Measurements from ENCODE around the gene PRODH2. TPM values are rescaled to one million over a fixed set of nuclear protein-coding genes. Genes with fewer than 3 reads are reported as not detected.

PRODH2 gene
- total RNA-seq: not detected

- Mint-ChIP-seq H3K4me1 (no peaks in the 10 kb centered on the region), H3K36me3 (no peaks in the 10 kb centered on the region), H3K27ac (no peak within 1 kb of the TSS), H3K27me3 (peaks cover 22% of the 10 kb centered on the region), H3K4me3 (no peak within 1 kb of the TSS), H3K9me3 (no peaks in the 10 kb centered on the region)
- POLR2A ChIA-PET: no interaction called here
- ATAC-seq (ENCODE audit: low read depth) (no peak), DNase-seq (no peak)
These were observed at the start of gene PRODH2 for GRCh38 chr19:35812220-35813042. Gene PRODH2 (minus strand): TSS chr19:35812845. CDS start chr19:35812805, 40 bp downstream.

- no peak for ATAC-seq (ENCODE audit: low read depth)
- H3K27me3 Mint-ChIP-seq: peaks cover 43% of the 10 kb centered on the region
- peaks cover 5% of the 10 kb centered on the region for H3K4me1 Mint-ChIP-seq
- H3K4me3 Mint-ChIP-seq: no peak overlapping the region
- no peaks in the 10 kb centered on the region for H3K36me3 Mint-ChIP-seq
- H3K9me3 Mint-ChIP-seq: peaks cover 1% of the 10 kb centered on the region
- H3K27ac Mint-ChIP-seq: no peak overlapping the region
- POLR2A ChIA-PET: no interaction called here
- no peak for DNase-seq
These were observed 49.1 kb upstream of the PRODH2 start for GRCh38 chr19:35861640-35862160.

- no peak overlapping the region for H3K4me3 Mint-ChIP-seq
- peaks cover 41% of the 10 kb centered on the region for H3K27me3 Mint-ChIP-seq
- DNase-seq (no peak), ATAC-seq (ENCODE audit: low read depth) (no peak)
- H3K36me3 Mint-ChIP-seq: no peaks in the 10 kb centered on the region
- H3K4me1 Mint-ChIP-seq: peaks cover 4% of the 10 kb centered on the region
- POLR2A ChIA-PET: interaction anchor here (0.6 kb wide), 1 partner anchor 650 kb away, joined by 3 read pairs; no protein-coding TSS in a partner anchor
- H3K9me3 Mint-ChIP-seq: no peaks in the 10 kb centered on the region
- no peak overlapping the region for H3K27ac Mint-ChIP-seq
These were observed 48.4 kb upstream of the PRODH2 start for GRCh38 chr19:35860818-35861639.

- ATAC-seq (ENCODE audit: low read depth) (no peak), DNase-seq (no peak)
- H3K27ac Mint-ChIP-seq: no peak overlapping the region
- peaks cover 4% of the 10 kb centered on the region for H3K4me1 Mint-ChIP-seq
- H3K27me3 Mint-ChIP-seq: peaks cover 45% of the 10 kb centered on the region
- no peak overlapping the region for H3K4me3 Mint-ChIP-seq
- POLR2A ChIA-PET: no interaction called here
- no peaks in the 10 kb centered on the region for H3K36me3 Mint-ChIP-seq
- no peaks in the 10 kb centered on the region for H3K9me3 Mint-ChIP-seq
These were observed 47.8 kb upstream of the PRODH2 start for GRCh38 chr19:35860436-35860817.

- H3K27ac Mint-ChIP-seq: no peak overlapping the region
- ATAC-seq (ENCODE audit: low read depth) (no peak), DNase-seq (no peak)
- no peak overlapping the region for H3K4me3 Mint-ChIP-seq
- no peaks in the 10 kb centered on the region for H3K36me3 Mint-ChIP-seq
- H3K9me3 Mint-ChIP-seq: no peaks in the 10 kb centered on the region
- peaks cover 4% of the 10 kb centered on the region for H3K4me1 Mint-ChIP-seq
- POLR2A ChIA-PET: no interaction called here
- H3K27me3 Mint-ChIP-seq: peaks cover 55% of the 10 kb centered on the region
These were observed 46.8 kb upstream of the PRODH2 start for GRCh38 chr19:35859414-35859813.

GRCh38 chr19:35858311-35858710 lies 45.7 kb upstream of the PRODH2 start:
- DNase-seq (no peak), ATAC-seq (ENCODE audit: low read depth) (no peak)
- POLR2A ChIA-PET: no interaction called here
- Mint-ChIP-seq H3K36me3 (no peaks in the 10 kb centered on the region), H3K4me1 (peaks cover 4% of the 10 kb centered on the region), H3K9me3 (no peaks in the 10 kb centered on the region), H3K27me3 (peaks cover 59% of the 10 kb centered on the region), H3K27ac (no peak overlapping the region), H3K4me3 (peak overlapping the region; percentile 29)

- Mint-ChIP-seq H3K4me3 (peak within 1 kb of the TSS; percentile 86), H3K4me1 (peaks cover 5% of the 10 kb centered on the region), H3K27me3 (peaks cover 64% of the 10 kb centered on the region), H3K27ac (peak within 1 kb of the TSS; percentile 64), H3K36me3 (no peaks in the 10 kb centered on the region), H3K9me3 (no peaks in the 10 kb centered on the region)
- ATAC-seq (ENCODE audit: low read depth) (peak; percentile 64), DNase-seq (peak; percentile 74)
- POLR2A ChIA-PET: interaction anchor here (0.8 kb wide), 1 partner anchor 138 kb away, joined by 3 read pairs; no protein-coding TSS in a partner anchor
These were observed 44.0 kb upstream of the PRODH2 start, which contains the start of gene KIRREL2 for GRCh38 chr19:35856546-35857149. Gene KIRREL2 (plus strand): TSS chr19:35856911. CDS start chr19:35857120, 209 bp downstream.

GRCh38 chr19:35853038-35853756 lies 40.6 kb upstream of the PRODH2 start:
- H3K27me3 Mint-ChIP-seq: peaks cover 48% of the 10 kb centered on the region
- POLR2A ChIA-PET: interaction anchor here (0.7 kb wide), 1 partner anchor 92 kb away, joined by 5 read pairs; no protein-coding TSS in a partner anchor
- H3K36me3 Mint-ChIP-seq: no peaks in the 10 kb centered on the region
- no peak overlapping the region for H3K27ac Mint-ChIP-seq
- no peaks in the 10 kb centered on the region for H3K9me3 Mint-ChIP-seq
- ATAC-seq (ENCODE audit: low read depth): no peak
- peaks cover 7% of the 10 kb centered on the region for H3K4me1 Mint-ChIP-seq
- no peak overlapping the region for H3K4me3 Mint-ChIP-seq
- no peak for DNase-seq

- H3K4me3 Mint-ChIP-seq: peak within 1 kb of the TSS; percentile 28
These were observed 39.6 kb upstream of the PRODH2 start, which contains the start of gene NPHS1 for GRCh38 chr19:35852029-35852780. Gene NPHS1 (minus strand): TSS chr19:35852504. CDS start chr19:35851837, 667 bp downstream.

GRCh38 chr19:35851213-35852028 lies 38.8 kb upstream of the PRODH2 start:
- H3K27me3 Mint-ChIP-seq: peaks cover 56% of the 10 kb centered on the region
- ATAC-seq (ENCODE audit: low read depth): no peak
- H3K4me1 Mint-ChIP-seq: peaks cover 3% of the 10 kb centered on the region
- no peaks in the 10 kb centered on the region for H3K36me3 Mint-ChIP-seq
- no peaks in the 10 kb centered on the region for H3K9me3 Mint-ChIP-seq
- POLR2A ChIA-PET: no interaction called here
- peak overlapping the region; percentile 32 for H3K27ac Mint-ChIP-seq
- H3K4me3 Mint-ChIP-seq: no peak overlapping the region
- no peak for DNase-seq

More at GRCh38 chr19:35852029-35852780, 39.6 kb upstream of the PRODH2 start, which contains the start of gene NPHS1:
- H3K9me3 Mint-ChIP-seq: no peaks in the 10 kb centered on the region
- H3K27me3 Mint-ChIP-seq: peaks cover 48% of the 10 kb centered on the region
- ATAC-seq (ENCODE audit: low read depth) (no peak), DNase-seq (no peak)
- H3K27ac Mint-ChIP-seq: no peak within 1 kb of the TSS
- peaks cover 5% of the 10 kb centered on the region for H3K4me1 Mint-ChIP-seq
- POLR2A ChIA-PET: interaction anchor here (0.8 kb wide), 1 partner anchor 79 kb away, joined by 3 read pairs; no protein-coding TSS in a partner anchor
- H3K36me3 Mint-ChIP-seq: no peaks in the 10 kb centered on the region

- peaks cover 62% of the 10 kb centered on the region for H3K27me3 Mint-ChIP-seq
- no peaks in the 10 kb centered on the region for H3K9me3 Mint-ChIP-seq
- POLR2A ChIA-PET: no interaction called here
- no peak overlapping the region for H3K27ac Mint-ChIP-seq
- H3K4me1 Mint-ChIP-seq: peaks cover 11% of the 10 kb centered on the region
- DNase-seq (no peak), ATAC-seq (ENCODE audit: low read depth) (no peak)
- H3K4me3 Mint-ChIP-seq: no peak overlapping the region
- H3K36me3 Mint-ChIP-seq: no peaks in the 10 kb centered on the region
These were observed 36.4 kb upstream of the PRODH2 start for GRCh38 chr19:35848919-35849505.

All from activated naive CD8-positive, alpha-beta T cell treated with anti-CD3 and anti-CD28 coated beads, Interleukin-2, amount 10 ng/mL, durations not matched to agents 7 days and 5 days (primary cell).